HepG2 (cell line): Measurements from ENCODE around the gene PLIN1. TPM values are rescaled to one million over a fixed set of nuclear protein-coding genes. Genes with fewer than 3 reads are reported as not detected.

Experiments
- FOSL1 ChIP-seq: sonication (generic); formaldehyde crosslinking; IDR thresholded peaks from 2 replicates; pipeline ENCODE4 v1.9.0; 2021; ENCODE audit warnings: missing genetic modification reagents, borderline replicate concordance
- HNRNPH1 ChIP-seq: fragments of 200-400 bp; formaldehyde crosslinking; optimal IDR thresholded peaks from 2 replicates; pipeline ENCODE3; 2017; ENCODE audit warnings: mild to moderate bottlenecking, low read depth, low read length
- HOXA7 ChIP-seq: sonication (generic); formaldehyde crosslinking; IDR thresholded peaks from 2 replicates; pipeline ENCODE4 v1.8.1; 2022; ENCODE audit warnings: mild to moderate bottlenecking, missing genetic modification reagents, moderate library complexity
- KAT8 ChIP-seq: IDR thresholded peaks from 2 replicates; pipeline ENCODE4 v1.6.1; 2016; ENCODE audit warnings: missing genetic modification reagents, missing compliant biosample characterization
- KDM5A ChIP-seq: fragments of 200-600 bp; sonication (generic); IDR thresholded peaks from 2 replicates; pipeline ENCODE4 v1.7.0; 2018; ENCODE audit warnings: antibody characterized with exemption, mild to moderate bottlenecking, low read length, borderline replicate concordance
- MLXIP ChIP-seq: sonication (generic); formaldehyde crosslinking; IDR thresholded peaks from 2 replicates; pipeline ENCODE4 v1.9.0; 2021; ENCODE audit warnings: missing genetic modification reagents, borderline replicate concordance
- PATZ1 ChIP-seq: sonication (generic); formaldehyde crosslinking; IDR thresholded peaks from 2 replicates; pipeline ENCODE4 v1.4.0; 2020; ENCODE audit warnings: missing genetic modification reagents
- PRMT3 ChIP-seq: sonication (generic); formaldehyde crosslinking; IDR thresholded peaks from 2 replicates; pipeline ENCODE4 v1.8.1; 2022; ENCODE audit warnings: low read depth, mild to moderate bottlenecking, moderate library complexity, missing genetic modification reagents, borderline replicate concordance
- SMAD1 ChIP-seq: sonication (generic); formaldehyde crosslinking; IDR thresholded peaks from 2 replicates; pipeline ENCODE4 v1.4.0; 2020; ENCODE audit warnings: missing genetic modification reagents, low read depth, mild to moderate bottlenecking, borderline replicate concordance
- TCF7 ChIP-seq: sonication (generic); IDR thresholded peaks from 2 replicates; pipeline ENCODE4 v1.6.1; 2016; ENCODE audit warnings: antibody characterized with exemption, low read depth
- TEAD3 ChIP-seq: optimal IDR thresholded peaks from 2 replicates; pipeline ENCODE3; 2016; ENCODE audit warnings: borderline replicate concordance
- ZMYM3 ChIP-seq: sonication (generic); formaldehyde crosslinking; IDR thresholded peaks from 2 replicates; pipeline ENCODE4 v1.5.1; 2020; ENCODE audit warnings: mild to moderate bottlenecking, missing genetic modification reagents
- ZNF614 ChIP-seq: IDR thresholded peaks from 2 replicates; pipeline ENCODE4 v1.6.1; 2018; ENCODE audit warnings: missing biosample characterization, missing genetic modification reagents, inconsistent platforms, borderline replicate concordance
- ZNF710 ChIP-seq: sonication (generic); formaldehyde crosslinking; IDR thresholded peaks from 2 replicates; pipeline ENCODE4 v1.5.0; 2020; ENCODE audit warnings: mild to moderate bottlenecking, missing genetic modification reagents, borderline replicate concordance
- polyA plus RNA-seq, 8 experiments: library from polyadenylated mRNA; depleted of rRNA in 3 of 8; stranded (reverse) in 7 of 8; unstranded in 1 of 8; fragments of >200 nt; fragmentation: Illumina TruSeq in 4 of 8; extraction: Trizol in 4 of 8; gene quantifications; 2 replicates each; pipeline versions ENCODE4 v1.2.1 to v1.2.3, GENCODE V29; 2011 to 2016; ENCODE audit warnings: low read depth in 4 of 8, missing spikeins in 1 of 8, mixed read lengths in 1 of 8; ENCODE audit not compliant: insufficient read depth in 1 of 8
- total RNA-seq, 5 experiments: library from RNA; depleted of rRNA; stranded (reverse); fragments of >200 nt; fragmentation: Illumina TruSeq; extraction: Trizol; gene quantifications; 2 replicates each; pipeline ENCODE4 v1.2.3, GENCODE V29; 2016; ENCODE audit warnings: low read depth in 1 of 5
- TF ChIP-seq, protein P1 (sequence below), 2 experiments: IDR thresholded peaks; 2 replicates each; pipeline ENCODE4 v1.6.1; 2011 to 2012; ENCODE audit warnings: low read length in 2 of 2, borderline replicate concordance in 1 of 2, low read depth in 1 of 2, mild to moderate bottlenecking in 1 of 2, moderate library complexity in 1 of 2
- TF ChIP-seq, protein P2 (sequence below): sonication (generic); formaldehyde crosslinking; IDR thresholded peaks from 2 replicates; pipeline ENCODE4 v1.4.0; 2020; ENCODE audit warnings: mild to moderate bottlenecking, missing genetic modification reagents
- TF ChIP-seq, protein P3 (sequence below): sonication (generic); formaldehyde crosslinking; conservative IDR thresholded peaks from 2 replicates; pipeline ENCODE4 v1.4.0; 2020; ENCODE audit warnings: missing genetic modification reagents

Gene PLIN1
- total and polyA plus RNA-seq, 2 of the 13 experiments (the other 11 are each of a cell fraction or from before 2014, with no cell fraction given), result 0.74 to 1.2 TPM

- peak; percentile 21; the same call in 1 of the 2 replicates for TF ChIP-seq PATZ1 (CRISPR knock-in tag)
- TF ChIP-seq, protein P1, sequence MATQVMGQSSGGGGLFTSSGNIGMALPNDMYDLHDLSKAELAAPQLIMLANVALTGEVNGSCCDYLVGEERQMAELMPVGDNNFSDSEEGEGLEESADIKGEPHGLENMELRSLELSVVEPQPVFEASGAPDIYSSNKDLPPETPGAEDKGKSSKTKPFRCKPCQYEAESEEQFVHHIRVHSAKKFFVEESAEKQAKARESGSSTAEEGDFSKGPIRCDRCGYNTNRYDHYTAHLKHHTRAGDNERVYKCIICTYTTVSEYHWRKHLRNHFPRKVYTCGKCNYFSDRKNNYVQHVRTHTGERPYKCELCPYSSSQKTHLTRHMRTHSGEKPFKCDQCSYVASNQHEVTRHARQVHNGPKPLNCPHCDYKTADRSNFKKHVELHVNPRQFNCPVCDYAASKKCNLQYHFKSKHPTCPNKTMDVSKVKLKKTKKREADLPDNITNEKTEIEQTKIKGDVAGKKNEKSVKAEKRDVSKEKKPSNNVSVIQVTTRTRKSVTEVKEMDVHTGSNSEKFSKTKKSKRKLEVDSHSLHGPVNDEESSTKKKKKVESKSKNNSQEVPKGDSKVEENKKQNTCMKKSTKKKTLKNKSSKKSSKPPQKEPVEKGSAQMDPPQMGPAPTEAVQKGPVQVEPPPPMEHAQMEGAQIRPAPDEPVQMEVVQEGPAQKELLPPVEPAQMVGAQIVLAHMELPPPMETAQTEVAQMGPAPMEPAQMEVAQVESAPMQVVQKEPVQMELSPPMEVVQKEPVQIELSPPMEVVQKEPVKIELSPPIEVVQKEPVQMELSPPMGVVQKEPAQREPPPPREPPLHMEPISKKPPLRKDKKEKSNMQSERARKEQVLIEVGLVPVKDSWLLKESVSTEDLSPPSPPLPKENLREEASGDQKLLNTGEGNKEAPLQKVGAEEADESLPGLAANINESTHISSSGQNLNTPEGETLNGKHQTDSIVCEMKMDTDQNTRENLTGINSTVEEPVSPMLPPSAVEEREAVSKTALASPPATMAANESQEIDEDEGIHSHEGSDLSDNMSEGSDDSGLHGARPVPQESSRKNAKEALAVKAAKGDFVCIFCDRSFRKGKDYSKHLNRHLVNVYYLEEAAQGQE (IDR thresholded peaks at IDR 0.05; ENCODE audit: borderline replicate concordance in 1 of 2, low read depth in 1 of 2, low read length in 2 of 2), result no peak
- no peak for TF ChIP-seq HOXA7 (CRISPR knock-in tag)
- TF ChIP-seq SMAD1 (CRISPR knock-in tag), result no peak
- TF ChIP-seq ZMYM3 (CRISPR knock-in tag), result no peak
- TF ChIP-seq MLXIP, result no peak
- TF ChIP-seq FOSL1 (CRISPR knock-in tag), result no peak
- TF ChIP-seq, protein P2, sequence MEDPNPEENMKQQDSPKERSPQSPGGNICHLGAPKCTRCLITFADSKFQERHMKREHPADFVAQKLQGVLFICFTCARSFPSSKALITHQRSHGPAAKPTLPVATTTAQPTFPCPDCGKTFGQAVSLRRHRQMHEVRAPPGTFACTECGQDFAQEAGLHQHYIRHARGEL (CRISPR knock-in tag), result no peak
- no peak for TF ChIP-seq KAT8 (CRISPR knock-in tag)
- TF ChIP-seq TEAD3 (CRISPR knock-in tag), result peak; percentile 19
- peak; percentile 84 for TF ChIP-seq TCF7
- TF ChIP-seq ZNF614 (CRISPR knock-in tag), result no peak
- no peak for TF ChIP-seq HNRNPH1
- no peak for TF ChIP-seq ZNF710 (CRISPR knock-in tag)
- TF ChIP-seq, protein P3, sequence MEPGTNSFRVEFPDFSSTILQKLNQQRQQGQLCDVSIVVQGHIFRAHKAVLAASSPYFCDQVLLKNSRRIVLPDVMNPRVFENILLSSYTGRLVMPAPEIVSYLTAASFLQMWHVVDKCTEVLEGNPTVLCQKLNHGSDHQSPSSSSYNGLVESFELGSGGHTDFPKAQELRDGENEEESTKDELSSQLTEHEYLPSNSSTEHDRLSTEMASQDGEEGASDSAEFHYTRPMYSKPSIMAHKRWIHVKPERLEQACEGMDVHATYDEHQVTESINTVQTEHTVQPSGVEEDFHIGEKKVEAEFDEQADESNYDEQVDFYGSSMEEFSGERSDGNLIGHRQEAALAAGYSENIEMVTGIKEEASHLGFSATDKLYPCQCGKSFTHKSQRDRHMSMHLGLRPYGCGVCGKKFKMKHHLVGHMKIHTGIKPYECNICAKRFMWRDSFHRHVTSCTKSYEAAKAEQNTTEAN (CRISPR knock-in tag), result no peak
- TF ChIP-seq PRMT3, result no peak
- no peak for TF ChIP-seq KDM5A
Measured at GRCh38 chr15:89674526-89674925, 4.6 kb downstream of the PLIN1 start (continued).
